Measurements from ENCODE around the gene CNTNAP4.

Gene CNTNAP4

DNA sequence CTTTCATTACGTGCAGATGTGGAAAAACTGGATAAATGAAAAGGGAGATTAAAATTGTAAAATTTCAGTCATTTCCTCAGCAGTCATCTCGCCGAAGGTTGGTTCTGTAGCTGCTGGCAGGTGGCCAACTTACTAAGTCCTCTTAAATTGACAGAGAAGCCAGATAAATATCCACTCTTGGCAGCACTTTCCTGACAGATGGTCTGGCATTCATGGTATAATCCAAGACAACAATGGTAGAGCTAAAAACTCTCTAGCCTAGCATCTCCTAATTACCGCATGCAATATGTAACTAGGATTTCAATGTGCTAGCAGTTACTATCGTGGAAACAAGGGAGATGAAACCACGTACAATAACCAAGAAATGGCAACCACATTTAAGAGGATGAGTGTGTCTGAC lies 306.3 kb downstream of the CNTNAP4 start:
- ATAC-seq (no peak), DNase-seq (no peak)
- H3K9me3 Mint-ChIP-seq = peaks cover 17% of the 10 kb centered on the region
- H3K27me3 Mint-ChIP-seq = no peaks in the 10 kb centered on the region
- H3K4me1 Mint-ChIP-seq = no peaks in the 10 kb centered on the region
- no peaks in the 10 kb centered on the region for H3K36me3 Mint-ChIP-seq (ENCODE audit: low read depth)
- no peak overlapping the region for H3K4me3 Mint-ChIP-seq
- H3K27ac Mint-ChIP-seq = no peak overlapping the region

GRCh38 chr16:76583945-76584344 lies 306.7 kb downstream of the CNTNAP4 start:
- H3K27me3 Mint-ChIP-seq = no peaks in the 10 kb centered on the region
- ATAC-seq (no peak), DNase-seq (no peak)
- peaks cover 17% of the 10 kb centered on the region for H3K9me3 Mint-ChIP-seq
- no peaks in the 10 kb centered on the region for H3K36me3 Mint-ChIP-seq (ENCODE audit: low read depth)
- H3K4me1 Mint-ChIP-seq = no peaks in the 10 kb centered on the region
- no peak overlapping the region for H3K4me3 Mint-ChIP-seq
- no peak overlapping the region for H3K27ac Mint-ChIP-seq

DNA sequence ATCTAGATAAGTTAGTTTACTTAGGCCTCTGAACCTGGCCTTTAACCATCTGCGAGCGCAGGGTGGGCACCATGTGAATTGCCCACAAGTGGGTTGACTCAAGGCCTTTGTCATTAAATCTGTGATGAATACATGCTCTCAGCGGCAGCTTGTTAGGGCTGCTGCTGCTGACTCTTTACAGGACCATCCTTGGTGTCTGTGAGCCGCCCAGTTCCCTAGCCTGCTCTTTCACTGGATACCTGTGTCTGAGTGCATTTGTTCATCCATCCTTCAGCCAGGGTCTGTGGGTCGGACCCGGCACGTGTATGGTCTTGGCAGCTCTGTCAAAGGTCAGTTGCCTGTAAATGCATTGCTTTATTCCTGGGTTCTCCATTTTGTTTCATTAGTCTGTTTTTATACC lies 321.3 kb downstream of the CNTNAP4 start:
- no peak overlapping the region for H3K27ac Mint-ChIP-seq
- no peak for ATAC-seq
- no peaks in the 10 kb centered on the region for H3K4me1 Mint-ChIP-seq
- H3K9me3 Mint-ChIP-seq = peaks cover 8% of the 10 kb centered on the region
- H3K36me3 Mint-ChIP-seq (ENCODE audit: low read depth) = no peaks in the 10 kb centered on the region
- no peaks in the 10 kb centered on the region for H3K27me3 Mint-ChIP-seq
- no peak for DNase-seq
- H3K4me3 Mint-ChIP-seq = no peak overlapping the region

DNA sequence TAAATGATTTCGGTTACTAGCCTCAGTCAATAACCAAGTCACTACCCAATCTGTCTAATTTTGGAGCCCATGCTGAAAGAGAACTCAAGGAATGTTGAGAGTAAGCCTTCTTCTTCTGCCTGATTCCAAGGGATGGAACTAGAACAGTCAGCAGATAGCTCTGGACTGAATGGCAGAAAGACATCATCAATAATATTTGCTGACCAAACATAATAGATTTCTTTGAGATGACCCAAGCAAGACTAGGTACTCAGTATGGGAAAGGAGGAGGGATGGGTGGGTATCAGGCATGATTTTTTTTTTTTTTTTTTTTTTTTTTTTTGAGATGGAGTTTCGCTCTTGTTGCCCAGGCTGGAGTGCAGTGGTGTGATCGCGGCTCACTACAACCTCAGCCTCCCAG lies 330.1 kb downstream of the CNTNAP4 start:
- DNase-seq = no peak
- Mint-ChIP-seq H3K36me3 (ENCODE audit: low read depth) (no peaks in the 10 kb centered on the region), H3K4me1 (no peaks in the 10 kb centered on the region), H3K27ac (no peak overlapping the region), H3K4me3 (no peak overlapping the region), H3K27me3 (no peaks in the 10 kb centered on the region), H3K9me3 (no peaks in the 10 kb centered on the region)
- no peak for ATAC-seq
